HCT116 (cell line): ENCODE measurements around the gene KCNC4. TPM values are rescaled to one million over a fixed set of nuclear protein-coding genes. Genes with fewer than 3 reads are reported as not detected.

Source experiments
- ATAC-seq: fragments of 200-7000 bp; cut with Tn5 transposase; 2 replicates; pipeline ENCODE4 v1.9.1; 2020; ENCODE audit warnings: mild to moderate bottlenecking, moderate library complexity
- BruUV-seq: library from RNA; stranded (reverse); fragments of 400-500 nt; replicated peaks from 2 replicates; lab custom pipeline; 2021; lab: Mats Ljungman, UMichigan
- CTCF ChIA-PET: fragments of 300-600 bp; sonication (Branson Sonifier 250); formaldehyde crosslinking; loops from one replicate; lab custom pipeline; 2021; ENCODE audit warnings: antibody characterized with exemption; lab: Charles Lee
- POLR2A ChIA-PET: fragments of 300-600, 350-600 bp; sonication (Branson Sonifier 250); formaldehyde crosslinking; loops from one replicate; lab custom pipeline; 2021; ENCODE audit warnings: antibody characterized with exemption; lab: Charles Lee
- RAD21 ChIA-PET, 2 experiments: fragments of 300-600 bp; sonication (Branson Sonifier 250); formaldehyde crosslinking; loops; one replicate each; lab custom pipeline; 2023; ENCODE audit warnings: low total read pairs in 2 of 2; ENCODE audit not compliant: uncharacterized antibody in 2 of 2, unreplicated experiment in 2 of 2, low non-redundant PET in 1 of 2; lab: Charles Lee
- DNase-seq: peaks from one replicate; pipeline ENCODE4 v3.0.0-alpha.2; 2010; ENCODE audit warnings: low read depth, low spot score
- H2AFZ ChIP-seq: fragments of 200-600 bp; shearing (Covaris generic), sonication (generic); 2 replicates; pipeline ENCODE4 v1.6.1; 2017; ENCODE audit warnings: low read depth, mixed run types, mixed read lengths, antibody characterized with exemption, low read length; ENCODE audit not compliant: poor library complexity, severe bottlenecking
- H3K27ac ChIP-seq: 2 replicates; pipeline ENCODE4 v1.5.1; 2012; ENCODE audit warnings: low read depth, low read length
- H3K27me3 ChIP-seq: fragments of 200-600 bp; sonication (generic); 2 replicates; pipeline ENCODE4 v1.6.1; 2016; ENCODE audit warnings: mixed run types, low read length, mixed read lengths; ENCODE audit not compliant: insufficient read depth
- H3K36me3 ChIP-seq, 2 experiments: fragments of 200-500 bp in 1 of 2; fragments of 200-600 bp in 1 of 2; sonication (Bioruptor generic) in 1 of 2; sonication (generic) in 1 of 2; 2 replicates each; pipeline versions ENCODE4 v1.5.1 to v1.6.1; 2014 to 2016; ENCODE audit warnings: low read length in 2 of 2, inconsistent platforms in 1 of 2, mixed read lengths in 1 of 2, mixed run types in 1 of 2; ENCODE audit not compliant: insufficient read depth in 2 of 2, control insufficient read depth in 1 of 2
- H3K4me1 ChIP-seq, 2 experiments: fragments of 200-600 bp in 1 of 2; sonication (generic) in 1 of 2; 2 replicates each; pipeline versions ENCODE4 v1.5.1 to v1.6.1; 2012 to 2017; ENCODE audit warnings: low read length in 2 of 2, inconsistent platforms in 1 of 2, mild to moderate bottlenecking in 1 of 2, mixed read lengths in 1 of 2, mixed run types in 1 of 2, moderate library complexity in 1 of 2; ENCODE audit not compliant: insufficient read depth in 2 of 2, control insufficient read depth in 1 of 2
- H3K4me2 ChIP-seq: fragments of 200-600 bp; sonication (generic); 2 replicates; pipeline ENCODE4 v1.6.1; 2017; ENCODE audit warnings: mixed run types, low read length, mixed read lengths
- H3K4me3 ChIP-seq, 2 experiments: fragments of 200-600 bp in 1 of 2; sonication (generic) in 1 of 2; replicated peaks in 1 of 2; 2 replicates each; pipeline ENCODE4 v1.5.1; 2011 to 2016; ENCODE audit warnings: low read length in 2 of 2, control low read depth in 1 of 2, low read depth in 1 of 2, mild to moderate bottlenecking in 1 of 2, mixed read lengths in 1 of 2, mixed run types in 1 of 2
- H3K79me2 ChIP-seq: fragments of 200-600 bp; sonication (generic); 2 replicates; pipeline ENCODE4 v1.6.1; 2017; ENCODE audit warnings: mild to moderate bottlenecking, mixed run types, low read length, moderate library complexity, mixed read lengths; ENCODE audit not compliant: insufficient read depth
- H3K9ac ChIP-seq: fragments of 200-600 bp; sonication (generic); 2 replicates; pipeline ENCODE4 v1.6.1; 2016; ENCODE audit warnings: low read length, mixed read lengths
- H3K9me2 ChIP-seq: fragments of 200-600 bp; sonication (generic), shearing (Covaris generic); 2 replicates; pipeline ENCODE4 v1.6.1; 2017; ENCODE audit warnings: mixed run types, mild to moderate bottlenecking, moderate library complexity; ENCODE audit not compliant: insufficient read depth
- H3K9me3 ChIP-seq, 2 experiments: fragments of 200-500 bp in 1 of 2; fragments of 200-600 bp in 1 of 2; sonication (Bioruptor generic) in 1 of 2; sonication (generic) in 1 of 2; 2 replicates each; pipeline ENCODE4 v1.6.1; 2014 to 2017; ENCODE audit warnings: low read length in 2 of 2, mixed read lengths in 2 of 2, inconsistent platforms in 1 of 2, low read depth in 1 of 2, mild to moderate bottlenecking in 1 of 2, mixed run types in 1 of 2, moderate library complexity in 1 of 2; ENCODE audit not compliant: control insufficient read depth in 1 of 2, insufficient read depth in 1 of 2
- H4K20me1 ChIP-seq: fragments of 200-600 bp; sonication (generic), shearing (Covaris generic); 2 replicates; pipeline ENCODE4 v1.6.1; 2017; ENCODE audit warnings: mixed run types, mild to moderate bottlenecking, moderate library complexity; ENCODE audit not compliant: insufficient read depth
- CBX3 ChIP-seq: IDR thresholded peaks from 2 replicates; pipeline ENCODE4 v1.6.1; 2012; ENCODE audit warnings: low read depth
- CEBPB ChIP-seq: IDR thresholded peaks from 2 replicates; pipeline ENCODE4 v1.6.1; 2012; ENCODE audit warnings: low read depth
- EZH2 ChIP-seq: fragments of 200-600 bp; sonication (generic); IDR thresholded peaks from 2 replicates; pipeline ENCODE4 v1.6.1; 2017; ENCODE audit warnings: antibody characterized with exemption, mixed run types
- EZH2phosphoT487 ChIP-seq: fragments of 200-600 bp; IDR thresholded peaks from 2 replicates; pipeline ENCODE4 v1.6.1; 2018; ENCODE audit warnings: antibody characterized with exemption, borderline replicate concordance
- RAD21 ChIP-seq: IDR thresholded peaks from 2 replicates; pipeline ENCODE4 v1.6.1; 2012; ENCODE audit warnings: low read depth, mild to moderate bottlenecking
- SRF ChIP-seq: IDR thresholded peaks from 2 replicates; pipeline ENCODE4 v1.6.1; 2012; ENCODE audit warnings: low read depth
- TCF7L2 ChIP-seq: IDR thresholded peaks from 2 replicates; pipeline ENCODE4 v1.7.0; 2011; ENCODE audit warnings: borderline replicate concordance, inconsistent platforms; ENCODE audit not compliant: insufficient read depth, insufficient read length; ENCODE audit errors: extremely low read depth
- YY1 ChIP-seq: IDR thresholded peaks from 2 replicates; pipeline ENCODE4 v1.6.1; 2011; ENCODE audit warnings: low read length, low read depth, moderate library complexity, mild to moderate bottlenecking; ENCODE audit not compliant: insufficient replicate concordance; ENCODE audit errors: extremely low read depth
- ZFX ChIP-seq: fragments of 450-650 bp; IDR thresholded peaks from 2 replicates; pipeline ENCODE4 v1.6.1; 2017
- ZNF274 ChIP-seq: fragments of 200-500 bp; sonication (Bioruptor generic); IDR thresholded peaks from 2 replicates; pipeline ENCODE4 v1.6.1; 2014; ENCODE audit warnings: mild to moderate bottlenecking, low read depth, low read length, inconsistent platforms
- intact Hi-C: fragments of 100-400 bp; cut with micrococcal nuclease; formaldehyde crosslinking; loops from 2 replicates; pipeline ENCODE4 v1.10.0; 2022
- total RNA-seq: library from RNA; stranded (reverse); gene quantifications from one replicate; pipeline ENCODE4 v1.2.1, GENCODE V29; 2021; ENCODE audit not compliant: unreplicated experiment
- TF ChIP-seq, protein P1 (sequence below): IDR thresholded peaks from 2 replicates; pipeline ENCODE4 v1.6.1; 2011; ENCODE audit warnings: mild to moderate bottlenecking, low read length, moderate library complexity; ENCODE audit not compliant: insufficient replicate concordance; ENCODE audit errors: extremely low read depth
- TF ChIP-seq, protein P2 (sequence below): IDR thresholded peaks from 2 replicates; pipeline ENCODE4 v1.6.1; 2012; ENCODE audit warnings: low read depth
- TF ChIP-seq, protein P3 (sequence below): IDR thresholded peaks from 2 replicates; pipeline ENCODE4 v1.6.1; 2012
- TF ChIP-seq, protein P4 (sequence below): IDR thresholded peaks from 2 replicates; pipeline ENCODE4 v1.6.1; 2012

KCNC4 gene
- total RNA-seq, 1 experiment from 2014 or later = 13.0 TPM

DNA sequence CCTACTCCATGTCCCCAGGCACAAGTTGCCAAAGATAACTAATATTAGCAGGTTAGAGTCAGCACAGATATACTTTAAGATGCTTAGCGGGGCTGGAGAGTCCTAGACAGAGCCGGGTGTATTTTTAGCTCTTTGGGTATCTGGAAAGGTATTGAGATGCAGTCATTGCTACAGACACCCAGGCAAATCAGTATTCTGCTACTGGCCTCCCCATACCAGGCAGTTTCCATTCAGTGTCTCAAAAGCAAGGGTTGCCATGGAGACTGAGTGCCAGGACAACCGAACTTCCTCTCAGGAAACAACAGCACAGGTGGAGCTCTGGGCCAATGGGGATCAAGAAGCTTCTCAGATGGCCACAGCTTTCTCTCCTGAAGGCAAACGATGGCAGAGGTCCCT lies 45.3 kb downstream of the KCNC4 start:
- no peak overlapping the region for H3K9ac ChIP-seq
- H3K4me1 ChIP-seq = peaks cover 0 to 8% of the 10 kb centered on the region in 2 experiments; a peak in 2 of 4 replicates
- H3K79me2 ChIP-seq = no peaks in the 10 kb centered on the region
- RAD21 ChIA-PET = no interaction called here
- no peak overlapping the region for H3K27ac ChIP-seq
- intact Hi-C loops = no loop called here
- no peaks in the 10 kb centered on the region for H3K36me3 ChIP-seq
- no peaks in the 10 kb centered on the region for H3K9me2 ChIP-seq
- no TSS peak for BruUV-seq
- no peak overlapping the region for H3K4me3 ChIP-seq
- ATAC-seq (no peak; the same call in 1 of the 2 replicates), DNase-seq (no peak)
- no peak overlapping the region for H3K4me2 ChIP-seq
- TF ChIP-seq, protein P1, sequence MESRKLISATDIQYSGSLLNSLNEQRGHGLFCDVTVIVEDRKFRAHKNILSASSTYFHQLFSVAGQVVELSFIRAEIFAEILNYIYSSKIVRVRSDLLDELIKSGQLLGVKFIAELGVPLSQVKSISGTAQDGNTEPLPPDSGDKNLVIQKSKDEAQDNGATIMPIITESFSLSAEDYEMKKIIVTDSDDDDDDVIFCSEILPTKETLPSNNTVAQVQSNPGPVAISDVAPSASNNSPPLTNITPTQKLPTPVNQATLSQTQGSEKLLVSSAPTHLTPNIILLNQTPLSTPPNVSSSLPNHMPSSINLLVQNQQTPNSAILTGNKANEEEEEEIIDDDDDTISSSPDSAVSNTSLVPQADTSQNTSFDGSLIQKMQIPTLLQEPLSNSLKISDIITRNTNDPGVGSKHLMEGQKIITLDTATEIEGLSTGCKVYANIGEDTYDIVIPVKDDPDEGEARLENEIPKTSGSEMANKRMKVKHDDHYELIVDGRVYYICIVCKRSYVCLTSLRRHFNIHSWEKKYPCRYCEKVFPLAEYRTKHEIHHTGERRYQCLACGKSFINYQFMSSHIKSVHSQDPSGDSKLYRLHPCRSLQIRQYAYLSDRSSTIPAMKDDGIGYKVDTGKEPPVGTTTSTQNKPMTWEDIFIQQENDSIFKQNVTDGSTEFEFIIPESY = no peak
- no peak for TF ChIP-seq ZFX
- TF ChIP-seq, protein P2, sequence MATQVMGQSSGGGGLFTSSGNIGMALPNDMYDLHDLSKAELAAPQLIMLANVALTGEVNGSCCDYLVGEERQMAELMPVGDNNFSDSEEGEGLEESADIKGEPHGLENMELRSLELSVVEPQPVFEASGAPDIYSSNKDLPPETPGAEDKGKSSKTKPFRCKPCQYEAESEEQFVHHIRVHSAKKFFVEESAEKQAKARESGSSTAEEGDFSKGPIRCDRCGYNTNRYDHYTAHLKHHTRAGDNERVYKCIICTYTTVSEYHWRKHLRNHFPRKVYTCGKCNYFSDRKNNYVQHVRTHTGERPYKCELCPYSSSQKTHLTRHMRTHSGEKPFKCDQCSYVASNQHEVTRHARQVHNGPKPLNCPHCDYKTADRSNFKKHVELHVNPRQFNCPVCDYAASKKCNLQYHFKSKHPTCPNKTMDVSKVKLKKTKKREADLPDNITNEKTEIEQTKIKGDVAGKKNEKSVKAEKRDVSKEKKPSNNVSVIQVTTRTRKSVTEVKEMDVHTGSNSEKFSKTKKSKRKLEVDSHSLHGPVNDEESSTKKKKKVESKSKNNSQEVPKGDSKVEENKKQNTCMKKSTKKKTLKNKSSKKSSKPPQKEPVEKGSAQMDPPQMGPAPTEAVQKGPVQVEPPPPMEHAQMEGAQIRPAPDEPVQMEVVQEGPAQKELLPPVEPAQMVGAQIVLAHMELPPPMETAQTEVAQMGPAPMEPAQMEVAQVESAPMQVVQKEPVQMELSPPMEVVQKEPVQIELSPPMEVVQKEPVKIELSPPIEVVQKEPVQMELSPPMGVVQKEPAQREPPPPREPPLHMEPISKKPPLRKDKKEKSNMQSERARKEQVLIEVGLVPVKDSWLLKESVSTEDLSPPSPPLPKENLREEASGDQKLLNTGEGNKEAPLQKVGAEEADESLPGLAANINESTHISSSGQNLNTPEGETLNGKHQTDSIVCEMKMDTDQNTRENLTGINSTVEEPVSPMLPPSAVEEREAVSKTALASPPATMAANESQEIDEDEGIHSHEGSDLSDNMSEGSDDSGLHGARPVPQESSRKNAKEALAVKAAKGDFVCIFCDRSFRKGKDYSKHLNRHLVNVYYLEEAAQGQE = no peak
- TF ChIP-seq CBX3 = no peak
- TF ChIP-seq, protein P3, sequence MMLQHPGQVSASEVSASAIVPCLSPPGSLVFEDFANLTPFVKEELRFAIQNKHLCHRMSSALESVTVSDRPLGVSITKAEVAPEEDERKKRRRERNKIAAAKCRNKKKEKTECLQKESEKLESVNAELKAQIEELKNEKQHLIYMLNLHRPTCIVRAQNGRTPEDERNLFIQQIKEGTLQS = no peak
- TF ChIP-seq YY1 = no peak
- TF ChIP-seq ZNF274 = no peak
- no peak for TF ChIP-seq RAD21
- no peak for TF ChIP-seq EZH2phosphoT487
- no peak for TF ChIP-seq SRF
- TF ChIP-seq, protein P4, sequence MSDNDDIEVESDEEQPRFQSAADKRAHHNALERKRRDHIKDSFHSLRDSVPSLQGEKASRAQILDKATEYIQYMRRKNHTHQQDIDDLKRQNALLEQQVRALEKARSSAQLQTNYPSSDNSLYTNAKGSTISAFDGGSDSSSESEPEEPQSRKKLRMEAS = no peak
- no peak for TF ChIP-seq EZH2
- TF ChIP-seq TCF7L2 = no peak
- no peak for TF ChIP-seq CEBPB
- CTCF ChIA-PET = no interaction called here
- no peaks in the 10 kb centered on the region for H3K9me3 ChIP-seq
- POLR2A ChIA-PET = no interaction called here
- H2AFZ ChIP-seq = no peak overlapping the region
- no peaks in the 10 kb centered on the region for H4K20me1 ChIP-seq
- no peaks in the 10 kb centered on the region for H3K27me3 ChIP-seq
